Smooth muscle cell (in vitro differentiated cells): ENCODE measurements around the gene UBA52. TPM values are rescaled to one million over a fixed set of nuclear protein-coding genes. Genes with fewer than 3 reads are reported as not detected.

Experiments
- DNase-seq: peaks from one replicate; lab custom pipeline; 2025; ENCODE audit not compliant: unreplicated experiment; lab: John Stamatoyannopoulos, UW
- H2AFZ ChIP-seq: fragments of 200-600 bp; sonication (generic); 2 replicates; pipeline ENCODE4 v1.6.0; 2016; ENCODE audit warnings: antibody characterized with exemption, low read depth, mild to moderate bottlenecking
- H3F3A ChIP-seq: fragments of 200-600 bp; sonication (generic); 2 replicates; pipeline ENCODE4 v1.6.0; 2017; ENCODE audit warnings: antibody characterized with exemption, low read depth
- H3K27ac ChIP-seq: fragments of 200-600 bp; sonication (generic); 2 replicates; pipeline ENCODE4 v1.5.1; 2016; ENCODE audit warnings: low read depth, mild to moderate bottlenecking
- H3K27me3 ChIP-seq: fragments of 200-600 bp; sonication (generic); 2 replicates; pipeline ENCODE4 v1.6.1; 2016; ENCODE audit warnings: low read depth, mild to moderate bottlenecking
- H3K36me3 ChIP-seq: fragments of 200-600 bp; sonication (generic); 2 replicates; pipeline ENCODE4 v1.5.1; 2016; ENCODE audit warnings: low read depth
- H3K4me1 ChIP-seq: fragments of 200-600 bp; sonication (generic); 2 replicates; pipeline ENCODE4 v1.5.1; 2016; ENCODE audit warnings: low read depth
- H3K4me2 ChIP-seq: fragments of 200-600 bp; sonication (generic); 2 replicates; pipeline ENCODE4 v1.6.0; 2016; ENCODE audit warnings: mild to moderate bottlenecking
- H3K4me3 ChIP-seq: fragments of 200-600 bp; sonication (generic); 2 replicates; pipeline ENCODE4 v1.5.1; 2016; ENCODE audit warnings: mild to moderate bottlenecking
- H3K79me2 ChIP-seq: fragments of 200-600 bp; sonication (generic); 2 replicates; pipeline ENCODE4 v1.6.0; 2016; ENCODE audit warnings: low read depth, mild to moderate bottlenecking
- H3K9ac ChIP-seq: fragments of 200-600 bp; sonication (generic); 2 replicates; pipeline ENCODE4 v1.6.0; 2016; ENCODE audit warnings: low read depth
- H3K9me3 ChIP-seq: fragments of 200-600 bp; sonication (generic); replicated peaks from 2 replicates; pipeline ENCODE4 v1.5.1; 2016; ENCODE audit warnings: low read depth
- H4K20me1 ChIP-seq: fragments of 200-600 bp; sonication (generic); 2 replicates; pipeline ENCODE4 v1.6.0; 2016; ENCODE audit warnings: low read depth
- CTCF ChIP-seq: fragments of 200-600 bp; sonication (generic); IDR thresholded peaks from 2 replicates; pipeline ENCODE4 v1.5.1; 2017; ENCODE audit warnings: borderline replicate concordance, mild to moderate bottlenecking, antibody characterized with exemption; ENCODE audit not compliant: insufficient read depth, poor library complexity, severe bottlenecking
- WGBS: methylation state at CpG from one replicate; pipeline ENCODE4 v1.1.7; 2016; ENCODE audit warnings: low lambda C conversion rate; 5-methylcytosine and 5-hydroxymethylcytosine counted together
- polyA plus RNA-seq: library from polyadenylated mRNA; unstranded; fragments of >200 nt; fragmentation: Nextera tagmentation; extraction: Ambion mirVana; gene quantifications from 2 replicates; pipeline ENCODE4 v1.2.1, GENCODE V29; 2016
- total RNA-seq: library from RNA; depleted of rRNA; stranded (reverse); fragments of >200 nt; gene quantifications from 2 replicates; pipeline ENCODE4 v1.2.3, GENCODE V29; 2014

Gene UBA52
- total and polyA plus RNA-seq, 2 experiments from 2014 or later, result 752 to 1,086 TPM

GRCh38 chr19:18610556-18611326 is 39.1 kb downstream of the UBA52 start:
- no peak overlapping the region for H3K9ac ChIP-seq
- H3K79me2 ChIP-seq, result peaks cover 4% of the 10 kb centered on the region
- H3K36me3 ChIP-seq, result no peaks in the 10 kb centered on the region
- H3K4me2 ChIP-seq, result peak overlapping the region; percentile 94
- WGBS, result 3% methylated on average over 15 of the region's 45 CpGs
- peak overlapping the region; percentile 56 for H3K4me3 ChIP-seq
- no peak overlapping the region for H3K27ac ChIP-seq
- no peak for DNase-seq
- H2AFZ ChIP-seq, result no peak overlapping the region
- no peaks in the 10 kb centered on the region for H3F3A ChIP-seq
- no peak for TF ChIP-seq CTCF
- no peaks in the 10 kb centered on the region for H3K9me3 ChIP-seq
- H4K20me1 ChIP-seq, result no peaks in the 10 kb centered on the region
- peaks cover 82% of the 10 kb centered on the region for H3K27me3 ChIP-seq
- peaks cover 35% of the 10 kb centered on the region for H3K4me1 ChIP-seq

GRCh38 chr19:18611327-18612050 is 39.8 kb downstream of the UBA52 start:
- no peak for TF ChIP-seq CTCF
- Histone ChIP-seq H3K4me2 (peak overlapping the region; percentile 94), H3K4me3 (peak overlapping the region; percentile 56), H3K36me3 (no peaks in the 10 kb centered on the region), H2AFZ (no peak overlapping the region), H3K9ac (no peak overlapping the region), H4K20me1 (no peaks in the 10 kb centered on the region), H3K79me2 (no peaks in the 10 kb centered on the region), H3K9me3 (no peaks in the 10 kb centered on the region), H3K4me1 (peaks cover 35% of the 10 kb centered on the region), H3K27me3 (peaks cover 78% of the 10 kb centered on the region), H3K27ac (no peak overlapping the region), H3F3A (no peaks in the 10 kb centered on the region)
- no peak for DNase-seq
- WGBS, result under 1% methylated on average over 41 of the region's 62 CpGs

- H3K4me2 ChIP-seq, result peak overlapping the region; percentile 94
- 6% methylated on average over 21 of the region's 30 CpGs for WGBS
- H3K27ac ChIP-seq, result no peak overlapping the region
- H3K36me3 ChIP-seq, result no peaks in the 10 kb centered on the region
- H3K9ac ChIP-seq, result no peak overlapping the region
- H4K20me1 ChIP-seq, result no peaks in the 10 kb centered on the region
- H3K27me3 ChIP-seq, result peaks cover 74% of the 10 kb centered on the region
- DNase-seq, result no peak
- no peaks in the 10 kb centered on the region for H3F3A ChIP-seq
- no peaks in the 10 kb centered on the region for H3K79me2 ChIP-seq
- H3K4me3 ChIP-seq, result peak overlapping the region; percentile 56
- H3K4me1 ChIP-seq, result peaks cover 35% of the 10 kb centered on the region
- H2AFZ ChIP-seq, result no peak overlapping the region
- no peaks in the 10 kb centered on the region for H3K9me3 ChIP-seq
- TF ChIP-seq CTCF, result no peak
Measured at GRCh38 chr19:18612051-18612771, 40.6 kb downstream of the UBA52 start.
